Adrenal gland (tissue), 12 donors: ENCODE data around the gene CD81. TPM values are rescaled to one million over a fixed set of nuclear protein-coding genes. Genes with fewer than 3 reads are reported as not detected.
"Not testable (repeated sequence)": the region's sequence is repeated elsewhere in the genome, so short reads cannot be mapped to it uniquely, and the experiment has no call there.

ENCODE experiments used
- DNase-seq, 7 donors: peaks; one replicate each; pipeline ENCODE4 v3.0.0-alpha.2; 2019 to 2020
- H3K27ac ChIP-seq, 5 donors: fragments of 200-600 bp; sonication (generic) in 4 of 5; 1 replicate in 3 of 5; 2 replicates in 2 of 5; pipeline versions ENCODE4 v1.5.1 to v1.8.0; 2016 to 2020; ENCODE audit warnings: mild to moderate bottlenecking in 1 of 5
- H3K27me3 ChIP-seq: fragments of 200-600 bp; 2 replicates; pipeline ENCODE4 v1.8.0; 2021
- H3K36me3 ChIP-seq, 2 donors: fragments of 200-600 bp; replicated peaks in 1 of 2; 1 replicate in 1 of 2; 2 replicates in 1 of 2; pipeline versions ENCODE4 v1.5.1 to v1.8.0; 2018 to 2022
- H3K4me1 ChIP-seq, 2 donors: fragments of 200-600 bp; replicated peaks in 1 of 2; 1 replicate in 1 of 2; 2 replicates in 1 of 2; pipeline versions ENCODE4 v1.5.1 to v1.8.0; 2018 to 2021
- H3K4me3 ChIP-seq, 4 donors: fragments of 200-600 bp; sonication (generic) in 3 of 4; one replicate each; pipeline ENCODE4 v1.5.1; 2016 to 2018
- H3K9me3 ChIP-seq, 3 donors: fragments of 200-600 bp; sonication (generic) in 1 of 3; replicated peaks in 1 of 3; 1 replicate in 2 of 3; 2 replicates in 1 of 3; pipeline versions ENCODE4 v1.5.1 to v1.8.0; 2016 to 2021
- CTCF ChIP-seq, 6 experiments: fragments of 450-650 bp in 4 of 6; fragments of 200-600 bp in 2 of 6; sonication (generic) in 1 of 6; IDR thresholded peaks; 1 replicate in 5 of 6; 2 replicates in 1 of 6; pipeline versions ENCODE4 v1.5.1 to v1.8.0; 2016 to 2021; ENCODE audit warnings: antibody characterized with exemption in 6 of 6, mild to moderate bottlenecking in 2 of 6, moderate library complexity in 1 of 6
- POLR2A ChIP-seq, 2 donors: fragments of 450-650 bp; IDR thresholded peaks; one replicate each; pipeline ENCODE4 v1.6.1; 2017; ENCODE audit warnings: antibody characterized with exemption in 2 of 2, mild to moderate bottlenecking in 2 of 2, moderate library complexity in 1 of 2
- WGBS, 4 donors: extraction: QIAGEN DNeasy Blood & Tissue Kit in 2 of 4; methylation state at CpG; one replicate each; pipeline versions ENCODE4 v1.1.5 to v1.1.7; 2013 to 2017; 5-methylcytosine and 5-hydroxymethylcytosine counted together
- intact Hi-C, 2 donors: fragments of 100-400 bp; cut with DNase I; formaldehyde crosslinking; loops; one replicate each; pipeline versions ENCODE4 v1.14.1 to v1.15.0; 2022 to 2023
- polyA plus RNA-seq, 3 donors: library from polyadenylated mRNA; stranded (reverse); fragments of 200-250 nt in 2 of 3; fragments of 350-450 nt in 1 of 3; fragmentation: Illumina TruSeq in 1 of 3; extraction: RNeasy Lipid Tissue Mini Kit (QIAGEN cat#74804) in 1 of 3; gene quantifications; one replicate each; pipeline ENCODE4 v1.2.3, GENCODE V29; 2013 to 2014
- total RNA-seq, 9 donors: library from RNA; depleted of rRNA in 4 of 9; stranded (reverse); fragments of >200 nt in 4 of 9; fragments of 120-200 nt in 1 of 9; fragmentation: NEBNext Ultra II Directional in 1 of 9; extraction: Animal tissue kit (Norgen Biotek cat#: 25700) in 1 of 9; gene quantifications; one replicate each; pipeline versions ENCODE4 v1.1.0 to v1.2.4, GENCODE V29; 2013 to 2023
- donor health status: healthy with polysubstance abuse.
- donor health status: Bipolar disorder and iron deficiency.
- donor health status: DM: yes; HTN: yes; CAD: no.
- donor health status: DM: no; HTN: no; CAD: no.
- donor health status: DM: no; HTN: no; CAD: no.
- donor health status: DM: yes; HTN: yes; CAD: no.

The CD81 gene
- total and polyA plus RNA-seq, 12 donors = 40.9 to 444 (median 275) TPM

DNA sequence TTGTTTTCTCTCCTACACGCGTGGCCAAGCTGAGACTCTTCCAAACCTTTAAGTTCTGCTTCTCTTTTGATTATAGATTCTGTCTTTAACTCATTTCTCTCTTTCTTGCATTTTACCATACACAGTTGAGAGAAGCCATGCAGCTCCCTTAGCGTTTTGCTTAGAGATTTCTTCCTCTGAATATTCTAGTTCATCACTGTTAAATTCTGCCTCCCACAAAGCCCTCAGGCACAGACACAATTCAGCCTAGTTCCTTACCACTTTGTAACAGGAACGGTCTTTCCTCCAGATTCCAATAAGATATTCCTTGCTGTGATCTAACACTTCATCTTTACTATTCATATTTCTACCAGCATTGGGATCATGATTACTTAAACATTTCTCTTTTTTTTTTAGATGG is 24.7 kb upstream of the CD81 start:
- intact Hi-C loops = no loop called here
- no peak overlapping the region for H3K27ac ChIP-seq
- H3K4me3 ChIP-seq = no peak overlapping the region
- TF ChIP-seq CTCF (IDR thresholded peaks at IDR 0.05) (no peak), POLR2A (IDR thresholded peaks at IDR 0.05) (no peak)
- DNase-seq = no peak
- no peaks in the 10 kb centered on the region for H3K9me3 ChIP-seq
- H3K4me1 ChIP-seq = no peaks in the 10 kb centered on the region
- 79 to 90% (median 87%) methylated on average over 4 of the region's 4 CpGs for WGBS, 4 donors
- no peaks in the 10 kb centered on the region for H3K27me3 ChIP-seq
- H3K36me3 ChIP-seq = no peaks in the 10 kb centered on the region

DNA sequence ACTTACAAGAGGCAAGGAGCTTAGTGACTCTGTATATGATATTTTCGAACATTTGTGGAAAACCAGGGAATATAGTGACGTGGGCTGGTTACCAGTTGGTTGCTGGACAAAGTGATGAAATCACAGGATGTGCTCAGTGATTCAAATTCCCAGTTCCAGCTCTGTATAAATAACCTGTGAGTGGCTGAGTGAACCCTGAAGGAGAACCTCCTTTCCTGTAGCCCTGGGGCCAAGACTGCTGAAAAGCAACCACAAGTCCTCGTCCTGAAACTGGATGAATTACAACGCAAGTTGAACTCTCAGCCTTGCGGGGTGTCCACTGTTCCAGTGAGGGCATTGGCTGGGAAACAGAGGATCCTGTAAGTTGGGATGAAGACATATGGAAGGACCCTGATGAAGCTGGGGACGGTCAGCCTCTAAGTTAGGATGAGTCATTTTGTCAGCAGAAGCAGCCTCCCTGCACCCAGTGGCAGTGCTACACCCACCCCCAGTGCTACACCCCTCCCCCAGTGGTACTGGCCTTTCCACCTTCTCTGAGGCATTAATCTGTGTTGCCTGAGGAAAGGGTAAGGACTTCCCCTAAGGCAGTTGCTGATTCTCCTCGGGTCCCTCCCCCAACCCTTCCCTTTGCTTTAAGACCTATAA is 22.0 kb upstream of the CD81 start:
- 67 to 88% (median 72%) methylated on average over 5 to 7 of the region's 7 CpGs for WGBS, 4 donors
- DNase-seq = no peak

GRCh38 chr11:2357246-2357645 is 19.9 kb upstream of the CD81 start:
- TF ChIP-seq CTCF (IDR thresholded peaks at IDR 0.05) (no peak), POLR2A (IDR thresholded peaks at IDR 0.05) (no peak)
- Histone ChIP-seq H3K4me3 (no peak overlapping the region), H3K4me1 (no peaks in the 10 kb centered on the region), H3K36me3 (no peaks in the 10 kb centered on the region), H3K27ac (no peak overlapping the region), H3K27me3 (no peaks in the 10 kb centered on the region), H3K9me3 (no peaks in the 10 kb centered on the region)
- intact Hi-C loops = no loop called here
- WGBS, 4 donors = 60 to 78% (median 63%) methylated on average over 6 to 8 of the region's 8 CpGs
- DNase-seq = no peak

More for the DNA sequence above, 22.0 kb upstream of the CD81 start:
- no peaks in the 10 kb centered on the region for H3K4me1 ChIP-seq
- H3K4me3 ChIP-seq = no peak overlapping the region
- H3K27me3 ChIP-seq = no peaks in the 10 kb centered on the region
- H3K9me3 ChIP-seq = no peaks in the 10 kb centered on the region
- H3K36me3 ChIP-seq = no peaks in the 10 kb centered on the region
- TF ChIP-seq POLR2A (IDR thresholded peaks at IDR 0.05) (no peak), CTCF (IDR thresholded peaks at IDR 0.05) (no peak)
- H3K27ac ChIP-seq = no peak overlapping the region
- intact Hi-C loops = no loop called here

GRCh38 chr11:2357651-2358050 is 19.5 kb upstream of the CD81 start:
- WGBS, 4 donors = 91 to 96% (median 94%) methylated on average over 9 to 13 of the region's 13 CpGs
- H3K4me3 ChIP-seq, H3K4me1 ChIP-seq, intact Hi-C loops, H3K9me3 ChIP-seq, H3K27me3 ChIP-seq, H3K27ac ChIP-seq, DNase-seq, H3K36me3 ChIP-seq: not testable (repeated sequence)

GRCh38 chr11:2358754-2359442 is 18.2 kb upstream of the CD81 start:
- Histone ChIP-seq H3K27ac (no peak overlapping the region), H3K4me1 (no peaks in the 10 kb centered on the region), H3K9me3 (no peaks in the 10 kb centered on the region), H3K27me3 (no peaks in the 10 kb centered on the region), H3K36me3 (no peaks in the 10 kb centered on the region), H3K4me3 (no peak overlapping the region)
- 86 to 93% (median 90%) methylated on average over 11 of the region's 11 CpGs for WGBS, 4 donors
- DNase-seq = no peak
- TF ChIP-seq CTCF (IDR thresholded peaks at IDR 0.05) (no peak), POLR2A (IDR thresholded peaks at IDR 0.05) (no peak)
- intact Hi-C loops = no loop called here
